ENCODE data around the gene NEIL1.
"Not testable (repeated sequence)": the region's sequence is repeated elsewhere in the genome, so short reads cannot be mapped to it uniquely, and the experiment has no call there.

Gene NEIL1

GRCh38 chr15:75383986-75384385 lies 37.1 kb downstream of the NEIL1 start:
- not testable (repeated sequence) for ATAC-seq

- ATAC-seq = no peak
Observed at GRCh38 chr15:75389791-75390382, 43.0 kb downstream of the NEIL1 start.

- ATAC-seq = no peak
Observed at GRCh38 chr15:75397494-75397893, 50.7 kb downstream of the NEIL1 start.

GRCh38 chr15:75403892-75404291 lies 57.1 kb downstream of the NEIL1 start:
- no peak for ATAC-seq

Measured in activated CD4-positive, CD25-positive, alpha-beta regulatory T cell treated with anti-CD3 and anti-CD28 coated beads, Interleukin-2, amount 50 U/mL, for 24 hours (primary cell).